GM12801 (cell line): ENCODE results near the gene NECAB3.

Experiments used
- TF ChIP-seq, protein P1 (sequence below): IDR thresholded peaks from one replicate; pipeline ENCODE4 v1.5.1; 2011; ENCODE audit warnings: control low read depth; ENCODE audit not compliant: insufficient read length; ENCODE audit errors: extremely low read depth

The NECAB3 gene

DNA sequence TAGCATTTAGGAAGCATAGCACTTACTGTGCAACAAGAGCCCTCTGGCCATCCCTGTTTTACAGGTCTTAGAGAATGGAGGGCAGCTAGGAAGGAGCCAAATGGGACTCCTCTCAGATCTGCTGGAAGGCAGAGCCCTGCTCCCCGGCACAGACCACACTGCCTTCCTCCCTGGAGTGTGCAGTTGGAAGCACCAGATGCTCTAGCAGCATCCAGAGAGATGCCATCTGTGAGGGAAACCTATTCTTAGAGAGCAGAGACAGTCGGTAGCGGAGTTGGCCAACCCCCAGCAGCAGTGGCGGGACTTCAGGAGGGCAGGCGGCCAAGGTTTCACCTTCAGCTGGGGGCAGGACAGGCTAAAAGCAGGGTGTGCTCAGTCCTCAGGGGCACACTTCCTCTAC is 28.6 kb upstream of the NECAB3 start:
- TF ChIP-seq, protein P1, sequence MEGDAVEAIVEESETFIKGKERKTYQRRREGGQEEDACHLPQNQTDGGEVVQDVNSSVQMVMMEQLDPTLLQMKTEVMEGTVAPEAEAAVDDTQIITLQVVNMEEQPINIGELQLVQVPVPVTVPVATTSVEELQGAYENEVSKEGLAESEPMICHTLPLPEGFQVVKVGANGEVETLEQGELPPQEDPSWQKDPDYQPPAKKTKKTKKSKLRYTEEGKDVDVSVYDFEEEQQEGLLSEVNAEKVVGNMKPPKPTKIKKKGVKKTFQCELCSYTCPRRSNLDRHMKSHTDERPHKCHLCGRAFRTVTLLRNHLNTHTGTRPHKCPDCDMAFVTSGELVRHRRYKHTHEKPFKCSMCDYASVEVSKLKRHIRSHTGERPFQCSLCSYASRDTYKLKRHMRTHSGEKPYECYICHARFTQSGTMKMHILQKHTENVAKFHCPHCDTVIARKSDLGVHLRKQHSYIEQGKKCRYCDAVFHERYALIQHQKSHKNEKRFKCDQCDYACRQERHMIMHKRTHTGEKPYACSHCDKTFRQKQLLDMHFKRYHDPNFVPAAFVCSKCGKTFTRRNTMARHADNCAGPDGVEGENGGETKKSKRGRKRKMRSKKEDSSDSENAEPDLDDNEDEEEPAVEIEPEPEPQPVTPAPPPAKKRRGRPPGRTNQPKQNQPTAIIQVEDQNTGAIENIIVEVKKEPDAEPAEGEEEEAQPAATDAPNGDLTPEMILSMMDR: no peak

DNA sequence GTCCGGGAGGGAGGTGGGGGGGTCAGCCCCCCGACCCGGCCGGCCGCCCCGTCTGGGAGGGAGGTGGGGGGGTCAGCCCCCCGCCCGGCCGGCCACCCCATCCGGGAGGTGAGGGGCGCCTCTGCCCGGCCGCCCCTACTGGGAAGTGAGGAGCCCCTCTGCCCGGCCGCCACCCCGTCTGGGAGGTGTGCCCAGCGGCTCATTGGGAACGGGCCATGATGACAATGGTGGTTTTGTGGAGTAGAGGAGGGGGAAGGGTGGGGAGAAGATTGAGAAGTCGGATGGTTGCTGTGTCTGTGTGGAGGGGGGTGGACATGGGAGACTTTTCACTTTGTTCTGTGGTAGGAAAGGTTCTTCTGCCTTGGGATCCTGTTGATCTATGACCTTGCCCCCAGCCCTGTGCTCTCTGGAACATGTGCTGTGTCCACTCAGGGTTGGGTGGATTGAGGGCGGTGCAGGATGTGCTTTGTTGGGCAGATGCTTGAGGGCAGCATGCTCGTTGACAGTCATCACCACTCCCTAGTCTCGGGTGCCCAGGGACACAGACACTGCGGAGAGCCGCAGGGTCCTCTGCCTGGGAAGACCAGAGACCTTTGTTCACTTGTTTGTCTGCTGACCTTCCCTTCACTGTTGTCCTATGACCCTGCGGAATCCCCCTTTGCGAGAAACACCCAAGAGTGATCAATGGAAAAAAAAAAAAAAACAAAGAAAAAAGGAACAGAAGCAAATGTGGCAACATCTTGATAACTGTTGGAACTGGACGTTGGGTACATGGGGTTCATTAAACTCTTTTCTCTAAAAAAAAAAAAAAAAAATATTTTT is 27.6 kb upstream of the NECAB3 start:
- TF ChIP-seq, protein P1: no peak

DNA sequence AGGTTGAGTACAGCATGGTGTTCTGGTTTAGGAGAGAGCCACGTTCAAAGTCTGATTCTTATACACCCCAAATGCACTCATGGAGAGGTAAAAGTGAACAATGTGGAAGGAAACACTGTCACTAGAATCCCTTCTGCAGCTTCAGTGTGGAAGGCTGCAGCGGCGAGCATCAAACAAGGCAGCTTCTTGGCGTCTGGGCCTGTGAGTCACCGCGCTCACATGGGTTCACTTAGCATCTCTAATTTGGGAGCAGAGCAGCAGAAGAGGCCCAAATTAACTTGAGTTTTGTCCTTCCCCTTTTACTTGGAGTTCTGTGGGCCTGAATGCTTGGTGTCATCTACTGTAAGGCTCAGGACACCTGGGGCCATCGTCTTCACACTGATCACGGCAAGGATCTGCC is 22.9 kb upstream of the NECAB3 start:
- TF ChIP-seq, protein P1: no peak

DNA sequence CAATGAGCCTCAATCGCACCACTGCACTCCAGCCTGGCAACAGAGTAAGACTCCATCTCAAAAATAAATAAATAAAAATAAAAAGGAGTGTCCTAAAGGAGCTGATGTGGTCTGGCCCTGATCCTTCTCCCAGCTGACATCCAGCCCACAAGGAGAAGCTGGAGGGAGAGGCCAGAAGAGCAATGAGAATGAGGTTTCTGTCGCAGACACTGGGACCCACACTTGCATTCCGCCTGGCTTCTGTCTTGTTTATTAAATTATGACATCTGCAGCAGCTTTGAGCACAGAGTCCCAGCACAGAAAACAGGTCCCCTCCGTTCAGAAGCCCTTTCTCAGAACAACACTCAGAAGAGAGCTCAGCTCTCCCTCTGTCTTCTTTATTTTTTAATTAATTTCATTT is 22.2 kb upstream of the NECAB3 start:
- TF ChIP-seq, protein P1: no peak

DNA sequence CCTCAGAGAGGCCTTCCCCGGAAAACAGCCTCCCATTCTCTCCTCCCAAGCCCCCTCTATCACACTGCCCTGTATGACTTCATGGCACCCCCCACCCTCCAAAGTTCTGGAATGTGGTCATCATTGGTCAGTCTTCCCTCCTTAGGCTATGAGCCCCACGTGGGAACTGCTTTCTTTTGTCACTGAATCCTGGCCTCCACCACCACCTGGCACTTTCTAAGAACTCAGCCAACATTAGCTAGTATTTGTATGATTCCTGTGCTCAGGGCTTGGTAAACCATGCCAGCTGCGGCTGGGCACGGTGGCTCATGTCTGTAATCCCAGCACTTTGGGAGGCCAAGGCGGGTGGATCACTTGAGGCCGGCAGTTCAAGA is 20.4 kb upstream of the NECAB3 start:
- TF ChIP-seq, protein P1: no peak

DNA sequence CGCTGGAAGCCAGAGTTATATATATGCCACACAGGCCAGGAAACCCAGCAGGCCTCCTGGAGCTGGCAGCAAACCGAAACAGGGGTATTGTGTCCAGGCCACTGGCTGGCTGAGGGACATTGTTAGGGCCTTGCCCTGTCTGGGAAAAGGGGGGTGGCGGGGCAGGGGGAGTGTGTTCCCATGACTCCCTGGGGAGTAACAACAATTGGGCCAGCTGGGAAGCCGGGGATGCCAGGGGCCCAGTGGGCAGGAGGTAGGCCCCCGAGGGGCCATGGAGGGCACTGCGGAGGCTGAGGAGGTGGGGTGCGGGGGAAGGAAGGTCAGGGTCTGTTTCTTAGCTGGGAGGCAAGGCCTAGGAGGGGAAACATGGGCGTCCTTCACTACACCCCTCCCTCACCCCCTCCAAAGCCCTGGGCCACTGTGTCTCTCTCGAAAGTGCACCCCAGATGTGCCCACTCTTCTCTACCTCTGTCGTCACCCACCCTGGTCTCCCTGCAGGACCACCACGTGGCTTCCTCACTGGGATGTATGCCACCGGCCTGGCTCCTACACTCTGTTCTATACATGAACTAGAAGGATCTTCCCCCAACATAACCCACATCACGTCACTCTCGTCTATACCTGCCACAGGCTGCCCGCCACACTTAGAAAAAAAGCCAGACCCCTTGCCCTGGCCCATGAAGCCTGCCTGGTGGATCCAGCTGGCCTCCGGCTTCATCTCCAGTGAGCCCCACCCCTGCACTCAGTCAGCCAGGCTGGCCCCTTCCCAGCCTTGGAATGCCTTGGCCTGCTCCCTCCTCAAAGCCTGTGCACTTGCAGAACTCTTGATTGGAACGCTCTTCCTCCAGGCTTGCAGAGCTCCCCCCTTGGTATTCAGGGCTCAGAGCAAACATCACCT is 19.8 kb upstream of the NECAB3 start:
- TF ChIP-seq, protein P1: no peak

DNA sequence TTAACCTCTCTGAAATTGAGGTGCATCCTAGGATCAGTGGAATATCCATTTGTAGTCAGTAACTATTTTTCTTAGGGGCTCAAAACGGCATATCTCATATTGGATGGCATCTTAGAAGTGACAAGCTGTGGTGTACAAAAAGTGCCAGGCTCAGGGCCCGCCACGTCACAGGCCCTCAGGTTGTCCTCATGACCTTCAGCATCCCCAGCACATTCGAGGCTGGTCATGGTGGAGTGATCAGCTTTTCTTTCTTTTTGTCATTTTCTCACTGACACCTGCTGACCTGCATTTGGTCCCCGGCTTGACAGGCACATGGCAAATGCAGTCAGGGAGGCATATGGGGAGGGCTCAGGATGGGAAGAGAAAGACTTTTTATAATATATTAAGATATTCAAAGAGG is 19.1 kb upstream of the NECAB3 start:
- TF ChIP-seq, protein P1: no peak
